HEK293 (cell line): ENCODE data around the gene RPL36A.

Experiments
- EGR2 ChIP-seq: fragments of 450-650 bp; formaldehyde crosslinking; IDR thresholded peaks from 2 replicates; pipeline ENCODE4 v1.5.1; 2016; ENCODE audit warnings: low read depth, missing biosample characterization, missing genetic modification characterization
- GLI2 ChIP-seq: fragments of 450-650 bp; formaldehyde crosslinking; IDR thresholded peaks from 2 replicates; pipeline ENCODE4; 2017; ENCODE audit warnings: missing biosample characterization, missing genetic modification characterization, low read depth, borderline replicate concordance
- IKZF3 ChIP-seq: fragments of 450-650 bp; IDR thresholded peaks from 2 replicates; pipeline ENCODE4 v1.5.0; 2018; ENCODE audit warnings: missing biosample characterization, mild to moderate bottlenecking, missing genetic modification characterization, moderate library complexity
- KLF17 ChIP-seq: fragments of 450-650 bp; formaldehyde crosslinking; IDR thresholded peaks from 2 replicates; pipeline ENCODE4 v1.5.1; 2016; ENCODE audit warnings: missing biosample characterization, missing genetic modification characterization
- KLF7 ChIP-seq: fragments of 450-650 bp; formaldehyde crosslinking; IDR thresholded peaks from 2 replicates; pipeline ENCODE4 v1.5.1; 2016; ENCODE audit warnings: missing biosample characterization, missing genetic modification characterization, borderline replicate concordance
- KLF8 ChIP-seq: fragments of 450-650 bp; formaldehyde crosslinking; IDR thresholded peaks from 2 replicates; pipeline ENCODE4 v1.5.1; 2016; ENCODE audit warnings: missing biosample characterization, missing genetic modification characterization
- MYNN ChIP-seq: fragments of 450-650 bp; formaldehyde crosslinking; IDR thresholded peaks from 2 replicates; pipeline ENCODE4 v1.5.1; 2016; ENCODE audit warnings: missing biosample characterization, missing genetic modification characterization, borderline replicate concordance
- OSR2 ChIP-seq: fragments of 450-650 bp; formaldehyde crosslinking; IDR thresholded peaks from 2 replicates; pipeline ENCODE4 v1.5.1; 2016; ENCODE audit warnings: missing biosample characterization, missing genetic modification characterization
- REPIN1 ChIP-seq: fragments of 450-650 bp; formaldehyde crosslinking; IDR thresholded peaks from 2 replicates; pipeline ENCODE4 v1.5.1; 2017; ENCODE audit warnings: missing biosample characterization, missing genetic modification characterization, low read depth
- SALL2 ChIP-seq: fragments of 450-650 bp; formaldehyde crosslinking; IDR thresholded peaks from 2 replicates; pipeline ENCODE4 v1.5.0; 2017; ENCODE audit warnings: missing biosample characterization, mild to moderate bottlenecking, missing genetic modification characterization, borderline replicate concordance
- TCF7L2 ChIP-seq: IDR thresholded peaks from 2 replicates; pipeline ENCODE4 v1.6.1; 2011; ENCODE audit warnings: low read depth, mild to moderate bottlenecking, inconsistent platforms, low read length, moderate library complexity, borderline replicate concordance
- YY2 ChIP-seq: fragments of 450-650 bp; formaldehyde crosslinking; IDR thresholded peaks from 2 replicates; pipeline ENCODE4 v1.5.1; 2016; ENCODE audit warnings: missing biosample characterization, missing genetic modification characterization
- ZNF311 ChIP-seq: fragments of 450-650 bp; formaldehyde crosslinking; IDR thresholded peaks from 2 replicates; pipeline ENCODE4 v1.5.1; 2017; ENCODE audit warnings: missing biosample characterization, missing genetic modification characterization, borderline replicate concordance
- ZNF350 ChIP-seq: fragments of 450-650 bp; formaldehyde crosslinking; IDR thresholded peaks from 2 replicates; pipeline ENCODE4 v1.5.0; 2017; ENCODE audit warnings: missing biosample characterization, mild to moderate bottlenecking, missing genetic modification characterization
- ZNF362 ChIP-seq: fragments of 450-650 bp; formaldehyde crosslinking; IDR thresholded peaks from 2 replicates; pipeline ENCODE4 v1.5.1; 2016; ENCODE audit warnings: missing biosample characterization, missing genetic modification characterization
- ZNF37A ChIP-seq: fragments of 450-650 bp; IDR thresholded peaks from 2 replicates; pipeline ENCODE4 v1.5.1; 2018; ENCODE audit warnings: missing biosample characterization, missing genetic modification characterization
- ZNF398 ChIP-seq: fragments of 450-650 bp; formaldehyde crosslinking; IDR thresholded peaks from 2 replicates; pipeline ENCODE4 v1.5.1; 2017; ENCODE audit warnings: missing biosample characterization, missing genetic modification characterization
- ZNF423 ChIP-seq: fragments of 450-650 bp; formaldehyde crosslinking; IDR thresholded peaks from 2 replicates; pipeline ENCODE4 v1.5.1; 2016; ENCODE audit warnings: missing biosample characterization, missing genetic modification characterization
- ZNF48 ChIP-seq: fragments of 450-650 bp; formaldehyde crosslinking; IDR thresholded peaks from 2 replicates; pipeline ENCODE4 v1.5.1; 2016; ENCODE audit warnings: missing biosample characterization, missing genetic modification characterization
- ZNF561 ChIP-seq: fragments of 450-650 bp; IDR thresholded peaks from 2 replicates; pipeline ENCODE4 v1.5.1; 2018; ENCODE audit warnings: missing biosample characterization, missing genetic modification characterization, borderline replicate concordance
- ZNF660 ChIP-seq: fragments of 450-650 bp; IDR thresholded peaks from 2 replicates; pipeline ENCODE4 v1.5.1; 2018; ENCODE audit warnings: missing biosample characterization, mild to moderate bottlenecking, missing genetic modification characterization
- ZNF76 ChIP-seq: fragments of 450-650 bp; formaldehyde crosslinking; IDR thresholded peaks from 2 replicates; pipeline ENCODE4; 2016; ENCODE audit warnings: low read depth, missing biosample characterization, missing genetic modification characterization, borderline replicate concordance
- ZNF776 ChIP-seq: fragments of 450-650 bp; formaldehyde crosslinking; IDR thresholded peaks from 2 replicates; pipeline ENCODE4 v1.5.0; 2017; ENCODE audit warnings: missing biosample characterization, missing genetic modification characterization, borderline replicate concordance
- ZSCAN16 ChIP-seq: fragments of 450-650 bp; formaldehyde crosslinking; IDR thresholded peaks from 2 replicates; pipeline ENCODE4 v1.5.1; 2016; ENCODE audit warnings: missing biosample characterization, missing genetic modification characterization
- ZSCAN4 ChIP-seq: fragments of 450-650 bp; formaldehyde crosslinking; IDR thresholded peaks from 2 replicates; pipeline ENCODE4 v1.5.1; 2017; ENCODE audit warnings: missing biosample characterization, missing genetic modification characterization
- TF ChIP-seq, protein P1 (sequence below): fragments of 450-650 bp; formaldehyde crosslinking; IDR thresholded peaks from 2 replicates; pipeline ENCODE4 v1.5.1; 2017; ENCODE audit warnings: missing biosample characterization, missing genetic modification characterization
- TF ChIP-seq, protein P2 (sequence below): fragments of 450-650 bp; formaldehyde crosslinking; optimal IDR thresholded peaks from 2 replicates; pipeline ENCODE3; 2016; ENCODE audit warnings: missing biosample characterization, mild to moderate bottlenecking, missing genetic modification characterization
- TF ChIP-seq, protein P3 (sequence below): fragments of 450-650 bp; formaldehyde crosslinking; IDR thresholded peaks from 2 replicates; pipeline ENCODE4 v1.5.1; 2016; ENCODE audit warnings: missing biosample characterization, missing genetic modification characterization

The RPL36A gene

GRCh38 chrX:101407748-101408531 is 17.1 kb downstream of the RPL36A start, which contains the start of the genes GLA and HNRNPH2 (continued):
- TF ChIP-seq, protein P1, sequence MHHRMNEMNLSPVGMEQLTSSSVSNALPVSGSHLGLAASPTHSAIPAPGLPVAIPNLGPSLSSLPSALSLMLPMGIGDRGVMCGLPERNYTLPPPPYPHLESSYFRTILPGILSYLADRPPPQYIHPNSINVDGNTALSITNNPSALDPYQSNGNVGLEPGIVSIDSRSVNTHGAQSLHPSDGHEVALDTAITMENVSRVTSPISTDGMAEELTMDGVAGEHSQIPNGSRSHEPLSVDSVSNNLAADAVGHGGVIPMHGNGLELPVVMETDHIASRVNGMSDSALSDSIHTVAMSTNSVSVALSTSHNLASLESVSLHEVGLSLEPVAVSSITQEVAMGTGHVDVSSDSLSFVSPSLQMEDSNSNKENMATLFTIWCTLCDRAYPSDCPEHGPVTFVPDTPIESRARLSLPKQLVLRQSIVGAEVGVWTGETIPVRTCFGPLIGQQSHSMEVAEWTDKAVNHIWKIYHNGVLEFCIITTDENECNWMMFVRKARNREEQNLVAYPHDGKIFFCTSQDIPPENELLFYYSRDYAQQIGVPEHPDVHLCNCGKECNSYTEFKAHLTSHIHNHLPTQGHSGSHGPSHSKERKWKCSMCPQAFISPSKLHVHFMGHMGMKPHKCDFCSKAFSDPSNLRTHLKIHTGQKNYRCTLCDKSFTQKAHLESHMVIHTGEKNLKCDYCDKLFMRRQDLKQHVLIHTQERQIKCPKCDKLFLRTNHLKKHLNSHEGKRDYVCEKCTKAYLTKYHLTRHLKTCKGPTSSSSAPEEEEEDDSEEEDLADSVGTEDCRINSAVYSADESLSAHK (tag by site-specific recombination), result peak; percentile 69
- TF ChIP-seq ZSCAN4 (tag by site-specific recombination), result peak; percentile 63
- no peak for TF ChIP-seq ZNF48 (tag by site-specific recombination)
- peak; percentile 24 for TF ChIP-seq ZNF660
- TF ChIP-seq KLF17 (tag by site-specific recombination), result peak; percentile 90
- TF ChIP-seq SALL2, result no peak
- TF ChIP-seq ZNF76 (tag by site-specific recombination), result peak; percentile 90
- TF ChIP-seq ZNF350 (tag by site-specific recombination), result peak; percentile 3
- 0 out of 2 replicates have a peak, but pooled peaks have one; percentile 53 for TF ChIP-seq IKZF3 (tag by site-specific recombination)
- TF ChIP-seq OSR2, result 0 out of 2 replicates have a peak, but pooled peaks have one; percentile 56
- peak; percentile 78 for TF ChIP-seq ZNF398 (tag by site-specific recombination)
- TF ChIP-seq, protein P2, sequence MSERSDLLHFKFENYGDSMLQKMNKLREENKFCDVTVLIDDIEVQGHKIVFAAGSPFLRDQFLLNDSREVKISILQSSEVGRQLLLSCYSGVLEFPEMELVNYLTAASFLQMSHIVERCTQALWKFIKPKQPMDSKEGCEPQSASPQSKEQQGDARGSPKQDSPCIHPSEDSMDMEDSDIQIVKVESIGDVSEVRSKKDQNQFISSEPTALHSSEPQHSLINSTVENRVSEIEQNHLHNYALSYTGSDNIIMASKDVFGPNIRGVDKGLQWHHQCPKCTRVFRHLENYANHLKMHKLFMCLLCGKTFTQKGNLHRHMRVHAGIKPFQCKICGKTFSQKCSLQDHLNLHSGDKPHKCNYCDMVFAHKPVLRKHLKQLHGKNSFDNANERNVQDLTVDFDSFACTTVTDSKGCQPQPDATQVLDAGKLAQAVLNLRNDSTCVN (tag by site-specific recombination), result peak; percentile 52
- peak; percentile 58; the same call in 1 of the 2 replicates for TF ChIP-seq YY2 (tag by site-specific recombination)
- no peak for TF ChIP-seq ZNF776 (tag by site-specific recombination)
- TF ChIP-seq KLF7 (tag by site-specific recombination), result no peak
- peak; percentile 61; the same call in 1 of the 2 replicates for TF ChIP-seq ZNF423 (tag by site-specific recombination)
- TF ChIP-seq ZNF37A (tag by site-specific recombination), result no peak
- TF ChIP-seq GLI2 (tag by site-specific recombination), result no peak
- TF ChIP-seq TCF7L2, result peak; percentile 22; the same call in 1 of the 2 replicates
- TF ChIP-seq ZNF311, result no peak
- peak; percentile 82; the same call in 1 of the 2 replicates for TF ChIP-seq EGR2
- TF ChIP-seq ZNF362 (tag by site-specific recombination), result no peak
- no peak for TF ChIP-seq ZSCAN16 (tag by site-specific recombination)
- peak; percentile 86; the same call in 1 of the 2 replicates for TF ChIP-seq KLF8 (tag by site-specific recombination)
- no peak for TF ChIP-seq REPIN1 (tag by site-specific recombination)
- TF ChIP-seq, protein P3, sequence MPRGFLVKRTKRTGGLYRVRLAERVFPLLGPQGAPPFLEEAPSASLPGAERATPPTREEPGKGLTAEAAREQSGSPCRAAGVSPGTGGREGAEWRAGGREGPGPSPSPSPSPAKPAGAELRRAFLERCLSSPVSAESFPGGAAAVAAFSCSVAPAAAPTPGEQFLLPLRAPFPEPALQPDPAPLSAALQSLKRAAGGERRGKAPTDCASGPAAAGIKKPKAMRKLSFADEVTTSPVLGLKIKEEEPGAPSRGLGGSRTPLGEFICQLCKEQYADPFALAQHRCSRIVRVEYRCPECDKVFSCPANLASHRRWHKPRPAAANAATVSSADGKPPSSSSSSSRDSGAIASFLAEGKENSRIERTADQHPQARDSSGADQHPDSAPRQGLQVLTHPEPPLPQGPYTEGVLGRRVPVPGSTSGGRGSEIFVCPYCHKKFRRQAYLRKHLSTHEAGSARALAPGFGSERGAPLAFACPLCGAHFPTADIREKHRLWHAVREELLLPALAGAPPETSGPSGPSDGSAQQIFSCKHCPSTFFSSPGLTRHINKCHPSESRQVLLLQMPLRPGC (tag by site-specific recombination), result peak; percentile 96
- TF ChIP-seq ZNF561 (tag by site-specific recombination), result peak; percentile 51
- peak; percentile 81 for TF ChIP-seq MYNN (tag by site-specific recombination)
